Breast epithelium (tissue), 4 donors: ENCODE measurements around the gene RNPS1. TPM values are rescaled to one million over a fixed set of nuclear protein-coding genes. Genes with fewer than 3 reads are reported as not detected.
"Not testable (repeated sequence)": the region's sequence is repeated elsewhere in the genome, so short reads cannot be mapped to it uniquely, and the experiment has no call there.

Experiments
- DNase-seq, 2 donors: peaks; one replicate each; pipeline ENCODE4 v3.0.0-alpha.2; 2019; ENCODE audit warnings: low spot score in 2 of 2
- H3K27ac ChIP-seq, 2 donors: fragments of 200-600 bp; sonication (generic) in 1 of 2; one replicate each; pipeline ENCODE4 v1.5.1; 2016 to 2019; ENCODE audit warnings: mild to moderate bottlenecking in 1 of 2
- H3K27me3 ChIP-seq, 2 donors: fragments of 200-600 bp; sonication (generic) in 1 of 2; one replicate each; pipeline versions ENCODE4 v1.5.1 to v1.6.0; 2017 to 2019; ENCODE audit warnings: control low read depth in 1 of 2, mild to moderate bottlenecking in 1 of 2
- H3K36me3 ChIP-seq: fragments of 200-600 bp; one replicate; pipeline ENCODE4 v1.5.1; 2019
- H3K4me1 ChIP-seq, 2 donors: fragments of 200-600 bp; sonication (generic); one replicate each; pipeline ENCODE4 v1.5.1; 2016 to 2019; ENCODE audit warnings: control low read depth in 1 of 2
- H3K4me3 ChIP-seq, 3 donors: fragments of 200-600 bp; sonication (generic); 1 replicate in 2 of 3; 2 replicates in 1 of 3; pipeline ENCODE4 v1.5.1; 2016 to 2019; ENCODE audit warnings: mild to moderate bottlenecking in 3 of 3, moderate library complexity in 2 of 3
- H3K9me3 ChIP-seq, 2 donors: fragments of 200-600 bp; sonication (generic) in 1 of 2; one replicate each; pipeline ENCODE4 v1.5.1; 2016 to 2019; ENCODE audit warnings: control low read depth in 1 of 2
- POLR2A ChIP-seq: fragments of 450-650 bp; IDR thresholded peaks from one replicate; pipeline ENCODE4 v1.6.1; 2016; ENCODE audit warnings: antibody characterized with exemption, mild to moderate bottlenecking, moderate library complexity
- POLR2AphosphoS5 ChIP-seq, 3 donors: sonication (generic); formaldehyde crosslinking; IDR thresholded peaks; one replicate each; pipeline ENCODE4 v1.6.1; 2017; ENCODE audit warnings: antibody characterized with exemption in 3 of 3
- intact Hi-C: fragments of 100-400 bp; cut with DNase I; formaldehyde crosslinking; loops from one replicate; pipeline ENCODE4 v1.15.1; 2023; ENCODE audit warnings: low total_unique reads
- total RNA-seq, 3 donors: library from RNA; depleted of rRNA; stranded (reverse); fragments of >200 nt; gene quantifications; one replicate each; pipeline ENCODE4 v1.1.0, GENCODE V29; 2016
- TF ChIP-seq, protein P1 (sequence below), 3 donors: fragments of 450-650 bp; IDR thresholded peaks; one replicate each; pipeline ENCODE4 v1.5.1; 2016 to 2017; ENCODE audit warnings: antibody characterized with exemption in 3 of 3, mild to moderate bottlenecking in 3 of 3, moderate library complexity in 3 of 3

The RNPS1 gene
- total RNA-seq, 3 donors from 2014 or later: 93.1 to 107 (median 97.5) TPM

DNA sequence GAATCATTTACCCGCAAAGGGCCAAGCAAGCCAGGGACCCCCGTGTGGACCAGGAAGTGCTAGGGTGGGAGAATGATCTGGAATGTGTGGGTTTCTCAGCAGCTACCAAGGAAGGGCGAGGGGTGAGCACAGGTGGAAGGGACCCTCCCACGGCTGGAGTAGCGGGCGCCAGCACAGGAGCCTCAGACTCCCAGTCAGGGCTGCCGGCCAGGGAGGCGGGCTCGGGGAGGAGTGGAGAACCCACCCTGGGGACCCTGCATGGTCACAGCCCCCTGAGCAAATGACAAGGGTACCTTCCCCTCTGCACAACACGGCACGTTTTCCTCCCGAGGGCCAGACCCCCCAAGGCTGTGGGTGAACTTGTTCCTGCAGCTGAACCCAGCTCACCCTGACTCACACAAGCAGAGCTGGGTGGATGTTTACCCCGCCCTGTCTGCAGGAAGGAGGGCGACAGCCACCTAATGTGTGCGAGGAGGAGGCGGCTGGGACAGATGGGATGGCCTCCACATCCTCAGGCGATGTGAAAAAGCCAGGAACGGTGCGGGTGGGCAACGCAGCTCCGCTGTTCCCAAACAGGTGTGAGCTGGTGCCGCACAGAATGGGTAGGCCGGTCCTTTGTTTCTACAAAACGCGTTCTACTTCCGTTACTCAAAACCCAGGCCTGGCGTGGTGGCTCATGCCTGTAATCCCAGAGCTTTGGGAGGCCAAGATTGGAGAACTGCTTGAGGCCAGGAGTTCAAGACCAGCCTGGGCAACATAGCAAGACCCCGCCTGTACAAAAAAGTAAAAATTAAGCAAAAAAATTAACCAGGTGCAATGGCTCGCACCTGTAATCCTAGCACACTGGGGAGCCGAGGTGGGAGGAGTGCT is 22.8 kb downstream of the RNPS1 start:
- Histone ChIP-seq H3K4me3 (no peak overlapping the region), H3K27me3 (no peaks in the 10 kb centered on the region), H3K9me3 (no peaks in the 10 kb centered on the region), H3K4me1 (peaks cover 0 to under 1% of the 10 kb centered on the region in 2 donors), H3K36me3 (no peaks in the 10 kb centered on the region), H3K27ac (no peak overlapping the region)
- TF ChIP-seq POLR2AphosphoS5 (IDR thresholded peaks at IDR 0.05) (no peak), POLR2A (no peak)
- TF ChIP-seq, protein P1, sequence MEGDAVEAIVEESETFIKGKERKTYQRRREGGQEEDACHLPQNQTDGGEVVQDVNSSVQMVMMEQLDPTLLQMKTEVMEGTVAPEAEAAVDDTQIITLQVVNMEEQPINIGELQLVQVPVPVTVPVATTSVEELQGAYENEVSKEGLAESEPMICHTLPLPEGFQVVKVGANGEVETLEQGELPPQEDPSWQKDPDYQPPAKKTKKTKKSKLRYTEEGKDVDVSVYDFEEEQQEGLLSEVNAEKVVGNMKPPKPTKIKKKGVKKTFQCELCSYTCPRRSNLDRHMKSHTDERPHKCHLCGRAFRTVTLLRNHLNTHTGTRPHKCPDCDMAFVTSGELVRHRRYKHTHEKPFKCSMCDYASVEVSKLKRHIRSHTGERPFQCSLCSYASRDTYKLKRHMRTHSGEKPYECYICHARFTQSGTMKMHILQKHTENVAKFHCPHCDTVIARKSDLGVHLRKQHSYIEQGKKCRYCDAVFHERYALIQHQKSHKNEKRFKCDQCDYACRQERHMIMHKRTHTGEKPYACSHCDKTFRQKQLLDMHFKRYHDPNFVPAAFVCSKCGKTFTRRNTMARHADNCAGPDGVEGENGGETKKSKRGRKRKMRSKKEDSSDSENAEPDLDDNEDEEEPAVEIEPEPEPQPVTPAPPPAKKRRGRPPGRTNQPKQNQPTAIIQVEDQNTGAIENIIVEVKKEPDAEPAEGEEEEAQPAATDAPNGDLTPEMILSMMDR (IDR thresholded peaks at IDR 0.05): no peak
- no peak for DNase-seq
- intact Hi-C loops: no loop called here

DNA sequence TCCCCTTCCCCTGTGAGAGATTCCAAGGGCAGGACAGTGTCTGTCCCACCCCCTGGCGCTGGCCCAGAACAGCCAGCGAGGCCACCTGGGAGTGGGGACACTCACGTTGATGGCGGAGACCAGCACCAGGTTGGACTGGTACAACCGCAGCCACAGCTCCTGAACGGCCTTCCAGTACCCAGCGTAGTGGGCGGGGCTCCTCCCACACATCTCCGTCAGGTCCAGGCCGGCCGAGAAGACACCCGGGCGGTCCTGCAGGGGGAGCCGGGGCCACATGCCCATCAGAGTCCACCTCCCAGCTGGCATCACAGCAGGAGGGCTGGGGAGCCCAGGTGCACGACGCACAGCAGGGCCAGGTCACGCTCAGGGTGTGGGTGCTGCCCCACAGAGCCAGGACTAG is 23.6 kb downstream of the RNPS1 start:
- no peak for TF ChIP-seq POLR2AphosphoS5 (IDR thresholded peaks at IDR 0.05)
- TF ChIP-seq, protein P1 (IDR thresholded peaks at IDR 0.05): no peak
- no peak for TF ChIP-seq POLR2A

DNA sequence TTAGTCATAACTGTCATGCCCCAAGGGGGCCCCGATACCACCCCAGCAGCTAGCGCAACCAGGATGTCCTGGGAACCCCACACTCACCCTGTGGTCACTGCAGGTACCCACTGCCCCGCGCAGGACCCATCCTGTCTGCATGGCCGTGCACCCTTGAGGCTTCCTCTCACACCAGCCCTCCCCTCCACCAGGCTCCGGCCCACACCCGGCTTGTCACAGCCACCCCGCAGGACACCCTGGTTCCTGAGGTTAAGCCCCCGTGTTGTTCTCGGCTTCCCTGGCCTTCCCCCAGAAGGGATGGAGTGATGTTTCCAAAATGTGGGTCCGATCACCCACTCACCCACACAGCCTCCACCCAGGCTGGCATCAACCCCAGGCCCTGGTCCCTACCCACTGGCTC is 24.1 kb downstream of the RNPS1 start:
- intact Hi-C loops: no loop called here
- Histone ChIP-seq H3K4me1 (no peaks in the 10 kb centered on the region), H3K36me3 (no peaks in the 10 kb centered on the region), H3K27ac (no peak overlapping the region), H3K4me3 (no peak overlapping the region), H3K27me3 (no peaks in the 10 kb centered on the region), H3K9me3 (no peaks in the 10 kb centered on the region)
- no peak for TF ChIP-seq POLR2A
- TF ChIP-seq, protein P1 (IDR thresholded peaks at IDR 0.05): no peak
- no peak for DNase-seq

More for the DNA sequence above, 23.6 kb downstream of the RNPS1 start:
- DNase-seq: no peak
- Histone ChIP-seq H3K36me3 (no peaks in the 10 kb centered on the region), H3K4me1 (no peaks in the 10 kb centered on the region), H3K9me3 (no peaks in the 10 kb centered on the region), H3K27me3 (no peaks in the 10 kb centered on the region), H3K4me3 (no peak overlapping the region), H3K27ac (no peak overlapping the region)
- intact Hi-C loops: no loop called here

DNA sequence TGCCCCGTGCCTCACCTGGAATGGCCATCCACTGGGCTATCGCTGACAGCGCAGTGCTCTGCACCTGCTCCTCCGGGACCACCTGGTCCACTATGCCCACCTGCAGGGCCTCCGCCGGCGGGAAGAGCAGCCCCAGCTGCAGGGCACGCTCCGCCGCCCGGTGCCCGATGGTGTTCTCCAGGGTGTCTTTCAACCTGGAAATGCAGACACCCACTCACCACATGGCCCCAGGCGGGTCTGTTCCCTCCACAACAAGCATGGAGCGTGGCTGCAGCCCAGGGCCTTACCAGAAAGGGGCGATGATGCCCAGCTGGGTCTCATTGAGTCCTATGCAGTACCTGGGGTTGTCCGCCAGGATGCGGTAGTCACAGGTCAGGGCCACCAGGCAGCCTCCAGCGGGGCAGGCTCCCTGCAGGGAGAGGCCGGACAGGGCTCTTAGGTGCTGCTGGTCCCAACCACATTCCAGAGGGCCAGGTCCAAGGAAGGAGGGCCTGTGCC is 24.8 kb downstream of the RNPS1 start:
- Histone ChIP-seq H3K36me3 (no peaks in the 10 kb centered on the region), H3K4me3 (no peak overlapping the region), H3K9me3 (no peaks in the 10 kb centered on the region), H3K27ac (no peak overlapping the region), H3K4me1 (no peaks in the 10 kb centered on the region), H3K27me3 (no peaks in the 10 kb centered on the region)
- intact Hi-C loops: no loop called here
- DNase-seq: no peak
- TF ChIP-seq POLR2A (no peak), POLR2AphosphoS5 (IDR thresholded peaks at IDR 0.05) (no peak)
- TF ChIP-seq, protein P1 (IDR thresholded peaks at IDR 0.05): no peak

DNA sequence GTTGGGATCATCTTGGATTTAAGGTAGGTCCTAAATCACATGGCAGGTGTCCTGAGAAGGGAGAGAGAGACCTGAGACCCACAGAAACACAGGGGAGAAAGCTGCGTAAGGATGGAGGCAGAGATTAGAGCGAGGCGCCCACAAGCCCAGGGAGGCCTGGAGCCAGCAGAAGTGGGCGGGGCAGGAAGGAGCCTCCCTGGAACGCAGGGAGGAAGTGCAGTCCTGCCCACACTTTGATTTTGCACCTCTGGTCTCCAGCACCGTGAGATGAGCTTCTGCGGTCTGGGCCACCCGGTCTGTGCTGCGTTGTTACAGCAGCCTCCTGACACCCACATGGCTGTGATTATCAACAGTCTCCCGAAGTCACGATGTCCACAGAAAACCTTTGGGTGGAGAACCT is 25.3 kb downstream of the RNPS1 start:
- TF ChIP-seq, protein P1 (IDR thresholded peaks at IDR 0.05): no peak
- TF ChIP-seq POLR2A (no peak), POLR2AphosphoS5 (IDR thresholded peaks at IDR 0.05) (no peak)
- H3K36me3 ChIP-seq: no peaks in the 10 kb centered on the region
- no peak overlapping the region for H3K27ac ChIP-seq
- no peak for DNase-seq
- H3K4me1 ChIP-seq: no peaks in the 10 kb centered on the region
- H3K27me3 ChIP-seq: no peaks in the 10 kb centered on the region
- no peak overlapping the region for H3K4me3 ChIP-seq
- no peaks in the 10 kb centered on the region for H3K9me3 ChIP-seq
- intact Hi-C loops: no loop called here

DNA sequence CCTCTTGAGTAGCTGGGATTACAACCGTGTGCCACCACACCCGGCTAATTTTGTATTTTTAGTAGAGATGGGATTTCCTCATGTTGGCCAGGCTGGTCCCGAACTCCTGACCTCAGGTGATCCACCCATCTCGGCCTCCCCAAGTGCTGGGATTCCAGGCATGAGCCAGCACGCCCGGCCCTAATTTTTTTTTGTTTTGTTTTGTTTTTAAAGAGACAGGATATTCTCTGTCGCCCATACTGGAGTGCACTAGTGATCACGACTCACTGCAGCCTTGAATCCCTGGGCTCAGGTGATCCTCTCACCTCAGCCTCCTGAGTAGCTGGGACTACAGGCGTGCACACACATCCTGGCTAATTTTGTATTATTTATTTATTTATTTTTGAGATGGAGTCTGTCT is 27.6 kb downstream of the RNPS1 start:
- H3K27me3 ChIP-seq, H3K36me3 ChIP-seq, intact Hi-C loops, H3K9me3 ChIP-seq, H3K4me3 ChIP-seq, DNase-seq, H3K27ac ChIP-seq: not testable (repeated sequence)
- H3K4me1 ChIP-seq: peaks cover 6 to 14% of the 10 kb centered on the region in 2 donors
